Mucosa of descending colon (tissue), 3 donors: ENCODE data around the gene MOB3C. TPM values are rescaled to one million over a fixed set of nuclear protein-coding genes. Genes with fewer than 3 reads are reported as not detected.

ENCODE experiments used
- ATAC-seq: fragments of 200-7000 bp; cut with Tn5 transposase; one replicate; pipeline ENCODE4 v1.9.1; 2020; ENCODE audit warnings: mild to moderate bottlenecking, moderate library complexity
- DNase-seq, 3 donors: peaks; one replicate each; pipeline ENCODE4 v3.0.0-alpha.2; 2020
- H3K36me3 ChIP-seq: fragments of 200-600 bp; one replicate; pipeline ENCODE4 v1.8.0; 2021; ENCODE audit warnings: low read depth, mild to moderate bottlenecking
- H3K4me1 ChIP-seq: fragments of 200-600 bp; one replicate; pipeline ENCODE4 v1.8.0; 2021; ENCODE audit warnings: low read depth, mild to moderate bottlenecking
- H3K4me3 ChIP-seq: fragments of 200-600 bp; one replicate; pipeline ENCODE4 v1.8.0; 2021; ENCODE audit warnings: mild to moderate bottlenecking
- H3K9me3 ChIP-seq: fragments of 200-600 bp; one replicate; pipeline ENCODE4 v1.8.0; 2021; ENCODE audit warnings: mild to moderate bottlenecking
- intact Hi-C, 2 donors: fragments of 100-400 bp; cut with DNase I in 1 of 2; cut with micrococcal nuclease in 1 of 2; formaldehyde crosslinking; loops; one replicate each; pipeline versions ENCODE4 v1.11.0 to v1.11.1; 2022; cut with DNase I, micrococcal nuclease
- total RNA-seq, 3 donors: library from RNA; stranded (reverse); fragmentation: NEBNext Ultra II Directional in 2 of 3; extraction: Animal tissue kit (Norgen Biotek cat#: 25700) in 2 of 3; gene quantifications; one replicate each; pipeline versions ENCODE4 v1.2.1 to v1.2.4, GENCODE V29; 2021 to 2023
- TF ChIP-seq, protein P1 (sequence below): fragments of 200-600 bp; IDR thresholded peaks from one replicate; pipeline ENCODE4 v1.8.0; 2022; ENCODE audit warnings: antibody characterized with exemption, mild to moderate bottlenecking
- donor health status: DM: no; HTN: no; CAD: no; lungs with moderate emphysema.
- donor health status: DM: no; HTN: no; CAD: no.
- donor health status: DM: no; HTN: yes; CAD: no.

Gene MOB3C
- total RNA-seq, 3 donors from 2014 or later = 15.4 to 24.4 (median 17.4) TPM

DNA sequence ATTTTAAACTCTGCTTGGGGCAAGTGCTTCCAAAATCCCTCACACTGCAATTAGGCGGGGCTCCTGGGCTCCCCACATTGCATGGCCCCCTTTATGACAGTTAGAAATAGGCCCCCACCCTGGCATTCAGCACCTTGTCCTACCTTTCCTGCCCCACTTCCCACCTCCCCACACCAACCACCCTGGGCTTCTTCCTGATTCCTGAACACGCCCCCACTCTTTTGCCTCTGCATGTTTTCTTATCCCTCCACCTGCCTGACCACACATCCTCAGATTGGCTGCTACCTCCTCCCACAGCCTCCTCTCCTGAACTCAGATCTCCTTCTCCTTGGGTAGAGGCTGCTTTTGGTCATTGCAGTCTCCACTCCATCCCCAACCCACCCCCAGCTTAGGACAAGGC lies 1.5 kb downstream of the MOB3C start:
- TF ChIP-seq, protein P1, sequence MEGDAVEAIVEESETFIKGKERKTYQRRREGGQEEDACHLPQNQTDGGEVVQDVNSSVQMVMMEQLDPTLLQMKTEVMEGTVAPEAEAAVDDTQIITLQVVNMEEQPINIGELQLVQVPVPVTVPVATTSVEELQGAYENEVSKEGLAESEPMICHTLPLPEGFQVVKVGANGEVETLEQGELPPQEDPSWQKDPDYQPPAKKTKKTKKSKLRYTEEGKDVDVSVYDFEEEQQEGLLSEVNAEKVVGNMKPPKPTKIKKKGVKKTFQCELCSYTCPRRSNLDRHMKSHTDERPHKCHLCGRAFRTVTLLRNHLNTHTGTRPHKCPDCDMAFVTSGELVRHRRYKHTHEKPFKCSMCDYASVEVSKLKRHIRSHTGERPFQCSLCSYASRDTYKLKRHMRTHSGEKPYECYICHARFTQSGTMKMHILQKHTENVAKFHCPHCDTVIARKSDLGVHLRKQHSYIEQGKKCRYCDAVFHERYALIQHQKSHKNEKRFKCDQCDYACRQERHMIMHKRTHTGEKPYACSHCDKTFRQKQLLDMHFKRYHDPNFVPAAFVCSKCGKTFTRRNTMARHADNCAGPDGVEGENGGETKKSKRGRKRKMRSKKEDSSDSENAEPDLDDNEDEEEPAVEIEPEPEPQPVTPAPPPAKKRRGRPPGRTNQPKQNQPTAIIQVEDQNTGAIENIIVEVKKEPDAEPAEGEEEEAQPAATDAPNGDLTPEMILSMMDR = no peak
- intact Hi-C loops = no loop called here
- H3K36me3 ChIP-seq = no peaks in the 10 kb centered on the region
- DNase-seq (no peak), ATAC-seq (no peak)
- no peak overlapping the region for H3K4me3 ChIP-seq
- H3K9me3 ChIP-seq = no peaks in the 10 kb centered on the region
- peaks cover 26% of the 10 kb centered on the region for H3K4me1 ChIP-seq

DNA sequence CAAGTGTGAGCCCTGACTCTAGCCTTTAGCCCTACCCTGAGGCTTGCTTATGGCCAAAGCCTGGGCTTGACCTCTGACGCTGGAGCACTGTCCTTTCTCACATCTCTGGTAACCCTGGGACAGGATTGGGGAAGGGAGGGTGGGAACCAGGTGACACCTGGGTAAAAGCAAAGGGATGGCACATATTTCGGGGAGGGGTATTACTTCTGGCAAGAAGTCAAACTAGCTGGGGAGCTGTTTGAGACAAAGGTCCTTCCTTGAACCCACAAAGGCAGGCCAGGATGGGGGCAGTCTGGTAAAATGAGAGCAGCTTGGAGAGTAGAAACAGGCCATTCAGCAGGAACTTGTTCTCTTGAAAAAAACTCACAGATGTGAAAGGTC lies 2.0 kb downstream of the MOB3C start:
- ATAC-seq (no peak), DNase-seq (no peak)
- H3K36me3 ChIP-seq = no peaks in the 10 kb centered on the region
- H3K4me3 ChIP-seq = no peak overlapping the region
- intact Hi-C loops = no loop called here
- TF ChIP-seq, protein P1 = no peak
- H3K9me3 ChIP-seq = no peaks in the 10 kb centered on the region
- H3K4me1 ChIP-seq = peaks cover 26% of the 10 kb centered on the region

- DNase-seq (peak; percentile 76 to 89 (median 77)), ATAC-seq (peak; percentile 28)
- TF ChIP-seq, protein P1 = no peak
- Histone ChIP-seq H3K4me1 (peaks cover 26% of the 10 kb centered on the region), H3K4me3 (no peak overlapping the region), H3K9me3 (no peaks in the 10 kb centered on the region), H3K36me3 (peaks cover 3% of the 10 kb centered on the region)
- intact Hi-C loops = no loop called here
Measured at GRCh38 chr1:46613661-46614603, 2.7 kb downstream of the MOB3C start.

GRCh38 chr1:46612937-46613660 lies 3.5 kb downstream of the MOB3C start:
- peaks cover 3% of the 10 kb centered on the region for H3K36me3 ChIP-seq
- DNase-seq = peak in 2 of 3 donors; percentile 35 to 59
- no peaks in the 10 kb centered on the region for H3K9me3 ChIP-seq
- intact Hi-C loops = no loop called here
- TF ChIP-seq, protein P1 = no peak
- H3K4me3 ChIP-seq = no peak overlapping the region
- H3K4me1 ChIP-seq = peaks cover 26% of the 10 kb centered on the region
- ATAC-seq = no peak

DNA sequence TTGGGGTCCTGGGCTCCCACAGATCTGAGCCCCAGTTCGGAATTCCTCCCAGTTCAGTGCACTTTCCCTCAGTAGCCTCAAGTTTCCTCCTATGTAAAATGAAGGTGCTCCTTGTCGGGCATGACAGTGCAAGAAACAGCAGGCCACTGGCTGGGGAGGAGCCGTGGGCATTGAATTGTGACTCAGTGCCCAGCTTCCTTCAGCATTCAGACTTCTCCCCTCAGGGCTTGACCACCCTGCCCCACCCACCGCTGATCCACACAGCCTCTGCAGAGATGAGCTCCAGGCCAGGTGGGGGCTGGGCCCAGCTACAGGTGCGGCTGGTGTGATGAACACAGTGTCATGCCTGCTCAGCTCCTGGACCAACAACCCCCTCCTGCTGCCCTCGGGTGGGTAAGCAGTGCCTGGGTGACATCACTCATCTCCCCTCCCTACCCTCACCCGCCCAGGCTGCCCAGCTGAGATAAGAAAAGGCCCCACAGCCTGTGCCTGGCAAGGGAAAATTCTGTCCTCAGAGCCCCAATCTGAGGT lies 4.9 kb downstream of the MOB3C start:
- Histone ChIP-seq H3K9me3 (no peaks in the 10 kb centered on the region), H3K4me3 (no peak overlapping the region), H3K4me1 (peaks cover 22% of the 10 kb centered on the region), H3K36me3 (peaks cover 3% of the 10 kb centered on the region)
- intact Hi-C loops = no loop called here
- DNase-seq (no peak), ATAC-seq (no peak)
- TF ChIP-seq, protein P1 = no peak
